H1 (cell line): ENCODE data around the gene SELENOO. TPM values are rescaled to one million over a fixed set of nuclear protein-coding genes. Genes with fewer than 3 reads are reported as not detected.

Source experiments
- CTCF ChIA-PET: fragments of 300-600 bp; sonication (Branson Sonifier 250); formaldehyde crosslinking; loops from one replicate; lab custom pipeline; 2021; ENCODE audit not compliant: partially characterized antibody; lab: Charles Lee
- POLR2A ChIA-PET: fragments of 300-600 bp; sonication (Branson Sonifier 250); formaldehyde crosslinking; loops from one replicate; lab custom pipeline; 2021; ENCODE audit warnings: inconsistent platforms; ENCODE audit not compliant: partially characterized antibody; lab: Charles Lee
- DNase-seq, 2 experiments: peaks; one replicate each; pipeline versions ENCODE4 v3.0.0 to v3.0.0-alpha.2; 2010 to 2022; ENCODE audit warnings: low spot score in 2 of 2, low read depth in 1 of 2, mixed read lengths in 1 of 2
- FAIRE-seq: peaks from 2 replicates; lab custom pipeline; 2011; peaks lifted over from hg19 to GRCh38; lab: Jason Lieb, UNC
- H2AFZ ChIP-seq: 2 replicates; pipeline ENCODE4 v1.8.1; 2012; ENCODE audit warnings: low read length, inconsistent platforms
- H2AK5ac ChIP-seq: 2 replicates; pipeline ENCODE4 v1.6.1; 2013; ENCODE audit warnings: low read depth, low read length
- H2BK120ac ChIP-seq: replicated peaks from 2 replicates; pipeline ENCODE3; 2013; ENCODE audit warnings: low read depth, low read length, inconsistent platforms
- H2BK12ac ChIP-seq: 2 replicates; pipeline ENCODE4 v1.6.1; 2013; ENCODE audit warnings: low read depth, low read length
- H2BK15ac ChIP-seq: 2 replicates; pipeline ENCODE4 v1.6.1; 2013; ENCODE audit warnings: low read length
- H2BK20ac ChIP-seq: 2 replicates; pipeline ENCODE4 v1.6.1; 2013; ENCODE audit warnings: low read length
- H2BK5ac ChIP-seq: 2 replicates; pipeline ENCODE4 v1.6.1; 2013; ENCODE audit warnings: low read depth, low read length
- H3K14ac ChIP-seq: 2 replicates; pipeline ENCODE4 v1.6.1; 2013; ENCODE audit warnings: inconsistent platforms; ENCODE audit not compliant: insufficient read length
- H3K18ac ChIP-seq: 2 replicates; pipeline ENCODE4 v1.6.1; 2013; ENCODE audit warnings: low read length; ENCODE audit errors: extremely low read depth
- H3K23ac ChIP-seq: 2 replicates; pipeline ENCODE4 v1.6.1; 2013; ENCODE audit warnings: inconsistent platforms; ENCODE audit not compliant: insufficient read length
- H3K23me2 ChIP-seq: 2 replicates; pipeline ENCODE4 v1.6.1; 2013; ENCODE audit warnings: low read depth, low read length
- H3K27ac ChIP-seq: 2 replicates; pipeline ENCODE4 v1.6.1; 2011; ENCODE audit warnings: low read depth, low read length, inconsistent platforms
- H3K27me3 ChIP-seq, 4 experiments: replicated peaks in 1 of 4; 1 replicate in 1 of 4; 2 replicates in 3 of 4; pipeline versions ENCODE4 v1.6.1 to v1.8.1; 2011 to 2013; ENCODE audit warnings: low read length in 3 of 4, mild to moderate bottlenecking in 3 of 4, inconsistent platforms in 2 of 4, mixed read lengths in 2 of 4, moderate library complexity in 1 of 4; ENCODE audit not compliant: control insufficient read depth in 3 of 4, insufficient read depth in 3 of 4; ENCODE audit errors: extremely low read depth in 1 of 4
- H3K36me3 ChIP-seq, 4 experiments: 2 replicates each; pipeline versions ENCODE4 v1.6.1 to v1.8.1; 2011 to 2013; ENCODE audit warnings: mild to moderate bottlenecking in 4 of 4, low read length in 3 of 4, moderate library complexity in 2 of 4, control low read depth in 1 of 4, inconsistent platforms in 1 of 4; ENCODE audit not compliant: insufficient read depth in 4 of 4, control insufficient read depth in 2 of 4
- H3K4ac ChIP-seq: replicated peaks from 2 replicates; pipeline ENCODE3; 2013; ENCODE audit warnings: low read length, low read depth, mixed read lengths, inconsistent platforms; ENCODE audit not compliant: insufficient read length
- H3K4me1 ChIP-seq, 4 experiments: replicated peaks in 1 of 4; 1 replicate in 1 of 4; 2 replicates in 3 of 4; pipeline versions ENCODE4 v1.6.1 to v1.8.1; 2011 to 2013; ENCODE audit warnings: low read length in 3 of 4, inconsistent platforms in 2 of 4, mixed read lengths in 1 of 4; ENCODE audit not compliant: insufficient read depth in 4 of 4, control insufficient read depth in 3 of 4
- H3K4me2 ChIP-seq, 2 experiments: 2 replicates each; pipeline versions ENCODE4 v1.6.1 to v1.8.1; 2011 to 2013; ENCODE audit warnings: low read depth in 2 of 2, low read length in 2 of 2, control low read depth in 1 of 2, inconsistent platforms in 1 of 2, mild to moderate bottlenecking in 1 of 2; ENCODE audit not compliant: insufficient read depth in 1 of 2
- H3K4me3 ChIP-seq, 4 experiments: fragments of 200-600, 300-600 bp in 1 of 4; sonication (generic), shearing (Covaris generic), sonication (Bioruptor Twin) in 1 of 4; 2 replicates each; pipeline versions ENCODE4 v1.5.1 to v1.8.1; 2011 to 2016; ENCODE audit warnings: low read length in 4 of 4, low read depth in 3 of 4, control low read depth in 2 of 4, inconsistent platforms in 2 of 4, mild to moderate bottlenecking in 2 of 4, mixed read lengths in 1 of 4, moderate library complexity in 1 of 4; ENCODE audit not compliant: insufficient read depth in 2 of 4; ENCODE audit errors: extremely low read depth in 1 of 4
- H3K56ac ChIP-seq: replicated peaks from 2 replicates; pipeline ENCODE3; 2013; ENCODE audit warnings: low read depth, mild to moderate bottlenecking, mixed read lengths, low read length, inconsistent platforms; ENCODE audit not compliant: insufficient read length
- H3K79me1 ChIP-seq: 2 replicates; pipeline ENCODE4 v1.6.1; 2013; ENCODE audit warnings: low read depth, low read length, control low read depth
- H3K79me2 ChIP-seq, 2 experiments: 2 replicates each; pipeline versions ENCODE4 v1.6.1 to v1.8.1; 2012 to 2013; ENCODE audit warnings: low read length in 2 of 2, mild to moderate bottlenecking in 2 of 2, inconsistent platforms in 1 of 2; ENCODE audit not compliant: insufficient read depth in 2 of 2, control insufficient read depth in 1 of 2
- H3K9ac ChIP-seq, 4 experiments: replicated peaks in 1 of 4; 1 replicate in 1 of 4; 2 replicates in 3 of 4; pipeline versions ENCODE4 v1.6.1 to v1.8.1; 2011 to 2013; ENCODE audit warnings: low read depth in 3 of 4, low read length in 3 of 4, control low read depth in 2 of 4, mild to moderate bottlenecking in 2 of 4, moderate library complexity in 2 of 4, inconsistent platforms in 1 of 4; ENCODE audit errors: extremely low read depth in 1 of 4
- H3K9me3 ChIP-seq, 2 experiments: 2 replicates each; pipeline versions ENCODE4 v1.6.1 to v1.8.1; 2012 to 2013; ENCODE audit warnings: mild to moderate bottlenecking in 2 of 2, moderate library complexity in 2 of 2, control low read depth in 1 of 2, inconsistent platforms in 1 of 2, low read depth in 1 of 2, low read length in 1 of 2, mixed read lengths in 1 of 2; ENCODE audit not compliant: insufficient read depth in 2 of 2
- H4K20me1 ChIP-seq, 2 experiments: replicated peaks in 1 of 2; 2 replicates each; pipeline versions ENCODE3 to v1.8.1; 2011 to 2013; ENCODE audit warnings: inconsistent platforms in 2 of 2, low read length in 2 of 2, mild to moderate bottlenecking in 1 of 2; ENCODE audit not compliant: insufficient read depth in 2 of 2, control insufficient read depth in 1 of 2
- H4K5ac ChIP-seq: 2 replicates; pipeline ENCODE4 v1.6.1; 2013; ENCODE audit warnings: low read length, low read depth, mixed read lengths, inconsistent platforms; ENCODE audit not compliant: insufficient read length
- H4K8ac ChIP-seq: 2 replicates; pipeline ENCODE4 v1.8.0; 2013; ENCODE audit warnings: mild to moderate bottlenecking, moderate library complexity, low read length, inconsistent platforms; ENCODE audit not compliant: insufficient read depth; ENCODE audit errors: extremely low read depth
- H4K91ac ChIP-seq: replicated peaks from 2 replicates; pipeline ENCODE3; 2013; ENCODE audit warnings: low read length, mixed read lengths, inconsistent platforms; ENCODE audit not compliant: insufficient read length
- ATF3 ChIP-seq: IDR thresholded peaks from 2 replicates; pipeline ENCODE4 v1.6.1; 2011; ENCODE audit warnings: low read depth, mild to moderate bottlenecking, low read length; ENCODE audit not compliant: insufficient read depth
- CREB1 ChIP-seq: IDR thresholded peaks from 2 replicates; pipeline ENCODE4 v1.6.1; 2012; ENCODE audit warnings: inconsistent platforms
- EP300 ChIP-seq, 2 experiments: IDR thresholded peaks; 1 replicate in 1 of 2; 2 replicates in 1 of 2; pipeline ENCODE4 v1.6.1; 2011 to 2012; ENCODE audit warnings: low read depth in 2 of 2, low read length in 2 of 2, mild to moderate bottlenecking in 2 of 2, borderline replicate concordance in 1 of 2, inconsistent platforms in 1 of 2, moderate library complexity in 1 of 2
- POLR2A ChIP-seq, 2 experiments: IDR thresholded peaks; 1 replicate in 1 of 2; 2 replicates in 1 of 2; pipeline ENCODE4 v1.6.1; 2011; ENCODE audit warnings: low read depth in 2 of 2, low read length in 2 of 2, mild to moderate bottlenecking in 2 of 2; ENCODE audit errors: control extremely low read depth in 1 of 2
- RBBP5 ChIP-seq: IDR thresholded peaks from 2 replicates; pipeline ENCODE4 v1.7.1; 2012; ENCODE audit warnings: low read depth, mild to moderate bottlenecking, inconsistent platforms, low read length, moderate library complexity, borderline replicate concordance
- SIN3A ChIP-seq, 2 experiments: IDR thresholded peaks in 1 of 2; conservative IDR thresholded peaks in 1 of 2; 2 replicates each; pipeline ENCODE4 v1.6.1; 2011 to 2012; ENCODE audit warnings: low read length in 2 of 2, improper control_type of control experiment in 1 of 2, low read depth in 1 of 2, mild to moderate bottlenecking in 1 of 2
- SUZ12 ChIP-seq: fragments of 200-600 bp; sonication (generic); IDR thresholded peaks from 2 replicates; pipeline ENCODE4 v1.6.1; 2012; ENCODE audit warnings: mild to moderate bottlenecking, inconsistent platforms, low read length, moderate library complexity, mixed read lengths
- TAF1 ChIP-seq: IDR thresholded peaks from 2 replicates; pipeline ENCODE4 v1.6.1; 2011; ENCODE audit warnings: mild to moderate bottlenecking, low read depth, low read length
- TBP ChIP-seq: IDR thresholded peaks from 2 replicates; pipeline ENCODE4 v1.6.1; 2011; ENCODE audit warnings: low read depth, low read length, improper control_type of control experiment
- TCF12 ChIP-seq: IDR thresholded peaks from 2 replicates; pipeline ENCODE4 v1.6.1; 2011; ENCODE audit warnings: low read depth, mild to moderate bottlenecking, low read length
- WGBS, 2 experiments: shearing (Covaris generic) in 1 of 2; methylation state at CpG; one replicate each; pipeline versions ENCODE4 v1.1.6 to v1.1.7; 2013 to 2015; ENCODE audit warnings: low lambda C conversion rate in 2 of 2, mixed read lengths in 2 of 2, inconsistent platforms in 1 of 2, low coverage in 1 of 2, missing lambda C conversion rate in 1 of 2; ENCODE audit not compliant: insufficient replicate concordance in 2 of 2, insufficient coverage in 1 of 2, insufficient read length in 1 of 2; ENCODE audit errors: extremely low coverage in 1 of 2, missing lambda C conversion rate in 1 of 2; 5-methylcytosine and 5-hydroxymethylcytosine counted together
- polyA plus RNA-seq, 7 experiments: library from polyadenylated mRNA; depleted of rRNA in 3 of 7; stranded (reverse) in 5 of 7; unstranded in 2 of 7; fragments of >200 nt in 5 of 7; fragments of 200-250 nt in 2 of 7; gene quantifications; 1 replicate in 5 of 7; 2 replicates in 1 of 7; 4 replicates in 1 of 7; pipeline versions ENCODE4 v1.2.1 to v1.2.3, GENCODE V29; 2011 to 2013; ENCODE audit warnings: missing spikeins in 2 of 7, mixed read lengths in 2 of 7
- total RNA-seq: library from RNA; stranded (reverse); fragmentation: NEBNext Ultra II Directional; extraction: Animal tissue kit (Norgen Biotek cat#: 25700); gene quantifications from 2 replicates; pipeline ENCODE4 v1.2.1, GENCODE V29; 2021

The SELENOO gene
- total and polyA plus RNA-seq, 2 of the 8 experiments (the other 6 are each of a cell fraction or from before 2014, with no cell fraction given): 18.6 to 25.1 TPM

GRCh38 chr22:50182176-50183081 is 18.4 kb upstream of the SELENOO start:
- Histone ChIP-seq H3K18ac (no peak overlapping the region), H3K4me1 (peaks cover 2 to 19% (median 12%) of the 10 kb centered on the region in 4 experiments; a peak in 6 of 7 replicates), H2AFZ (no peak overlapping the region), H3K23ac (no peak overlapping the region), H3K79me2 (peaks cover 0 to 4% of the 10 kb centered on the region in 2 experiments; a peak in 1 of 4 replicates), H2BK20ac (no peak overlapping the region), H3K23me2 (peaks cover 8% of the 10 kb centered on the region; the same call in 1 of the 2 replicates), H4K5ac (no peak overlapping the region), H4K8ac (no peak overlapping the region), H3K27me3 (peaks cover 0 to 13% (median 5%) of the 10 kb centered on the region in 4 experiments; a peak in 3 of 7 replicates), H3K4me2 (no peak overlapping the region), H4K91ac (no peak overlapping the region), H3K4ac (no peak overlapping the region), H3K27ac (no peak overlapping the region), H4K20me1 (peaks cover 0 to 11% of the 10 kb centered on the region in 2 experiments), H3K4me3 (no peak overlapping the region), H3K79me1 (no peaks in the 10 kb centered on the region; the same call in 1 of the 2 replicates), H3K14ac (no peak overlapping the region), H3K36me3 (no peaks in the 10 kb centered on the region), H2AK5ac (0 out of 2 replicates have a peak overlapping the region, but pooled peaks have one; percentile 39), H2BK15ac (0 out of 2 replicates have a peak overlapping the region, but pooled peaks have one; percentile 29), H3K56ac (no peak overlapping the region), H3K9ac (no peak overlapping the region), H2BK12ac (0 out of 2 replicates have a peak overlapping the region, but pooled peaks have one; percentile 39), H3K9me3 (no peaks in the 10 kb centered on the region), H2BK120ac (no peak overlapping the region), H2BK5ac (no peak overlapping the region)
- 92% methylated on average over 28 of the region's 31 CpGs; no CpG with 5 or more reads in 1 of the 2 experiments for WGBS, 2 experiments
- ChIA-PET POLR2A (no interaction called here), CTCF (interaction anchor here (1.0 to 1.5 kb wide), 3 partner anchors 10 to 33 kb away, joined by 3 to 5 read pairs (median 3); no protein-coding TSS in a partner anchor)
- DNase-seq (no peak), FAIRE-seq (no peak)
- TF ChIP-seq TBP (no peak), EP300 (IDR thresholded peaks at IDR 0.05; ENCODE audit: borderline replicate concordance in 1 of 2, low read depth in 2 of 2, low read length in 2 of 2) (no peak), SUZ12 (no peak), ATF3 (no peak), TCF12 (no peak), CREB1 (no peak), RBBP5 (no peak), SIN3A (conservative IDR thresholded peaks at IDR 0.05 in 1 of 2, IDR thresholded peaks at IDR 0.05 in 1 of 2; ENCODE audit: low read depth in 1 of 2, low read length in 2 of 2) (no peak), TAF1 (no peak), POLR2A (IDR thresholded peaks at IDR 0.05; ENCODE audit: control extremely low read depth in 1 of 2, low read depth in 2 of 2, low read length in 2 of 2) (no peak)
